ENCODE results near the gene SESTD1.

Gene SESTD1

DNA sequence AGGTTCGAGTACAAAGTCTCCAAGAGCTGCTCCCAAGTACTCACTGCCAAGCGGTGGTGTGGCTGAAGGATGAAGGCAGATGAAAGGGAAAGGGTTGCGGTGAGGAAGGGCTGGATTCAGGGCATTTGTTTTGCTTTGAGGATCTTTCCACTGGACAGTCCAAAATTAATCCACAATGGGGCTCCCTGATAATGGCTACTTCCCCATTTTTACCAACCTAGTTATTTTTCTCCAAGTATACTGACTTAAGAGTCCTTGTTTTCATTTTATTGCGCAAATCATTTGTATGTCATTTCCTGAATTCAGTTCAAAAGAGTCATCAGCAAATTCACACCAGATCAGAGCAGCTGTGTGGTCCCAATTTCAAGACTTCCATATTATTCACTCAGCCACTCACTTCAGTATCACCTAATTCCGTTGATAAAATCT is 464 bp upstream of the SESTD1 start:
- Histone ChIP-seq H3K36me3 (ENCODE audit: control insufficient read depth, insufficient read depth, low read length) (no peaks in the 10 kb centered on the region), H3K27me3 (replicated peaks; ENCODE audit: control insufficient read depth, insufficient read depth, low read length) (no peaks in the 10 kb centered on the region), H3K4me3 (replicated peaks; ENCODE audit: low read depth, low read length) (peak overlapping the region; percentile 89)
- no peak for DNase-seq (ENCODE audit: extremely low read depth, insufficient read length)
- TF ChIP-seq, protein P1, sequence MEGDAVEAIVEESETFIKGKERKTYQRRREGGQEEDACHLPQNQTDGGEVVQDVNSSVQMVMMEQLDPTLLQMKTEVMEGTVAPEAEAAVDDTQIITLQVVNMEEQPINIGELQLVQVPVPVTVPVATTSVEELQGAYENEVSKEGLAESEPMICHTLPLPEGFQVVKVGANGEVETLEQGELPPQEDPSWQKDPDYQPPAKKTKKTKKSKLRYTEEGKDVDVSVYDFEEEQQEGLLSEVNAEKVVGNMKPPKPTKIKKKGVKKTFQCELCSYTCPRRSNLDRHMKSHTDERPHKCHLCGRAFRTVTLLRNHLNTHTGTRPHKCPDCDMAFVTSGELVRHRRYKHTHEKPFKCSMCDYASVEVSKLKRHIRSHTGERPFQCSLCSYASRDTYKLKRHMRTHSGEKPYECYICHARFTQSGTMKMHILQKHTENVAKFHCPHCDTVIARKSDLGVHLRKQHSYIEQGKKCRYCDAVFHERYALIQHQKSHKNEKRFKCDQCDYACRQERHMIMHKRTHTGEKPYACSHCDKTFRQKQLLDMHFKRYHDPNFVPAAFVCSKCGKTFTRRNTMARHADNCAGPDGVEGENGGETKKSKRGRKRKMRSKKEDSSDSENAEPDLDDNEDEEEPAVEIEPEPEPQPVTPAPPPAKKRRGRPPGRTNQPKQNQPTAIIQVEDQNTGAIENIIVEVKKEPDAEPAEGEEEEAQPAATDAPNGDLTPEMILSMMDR (IDR thresholded peaks at IDR 0.05; ENCODE audit: insufficient read depth, low read length, poor library complexity, severe bottlenecking): no peak

DNA sequence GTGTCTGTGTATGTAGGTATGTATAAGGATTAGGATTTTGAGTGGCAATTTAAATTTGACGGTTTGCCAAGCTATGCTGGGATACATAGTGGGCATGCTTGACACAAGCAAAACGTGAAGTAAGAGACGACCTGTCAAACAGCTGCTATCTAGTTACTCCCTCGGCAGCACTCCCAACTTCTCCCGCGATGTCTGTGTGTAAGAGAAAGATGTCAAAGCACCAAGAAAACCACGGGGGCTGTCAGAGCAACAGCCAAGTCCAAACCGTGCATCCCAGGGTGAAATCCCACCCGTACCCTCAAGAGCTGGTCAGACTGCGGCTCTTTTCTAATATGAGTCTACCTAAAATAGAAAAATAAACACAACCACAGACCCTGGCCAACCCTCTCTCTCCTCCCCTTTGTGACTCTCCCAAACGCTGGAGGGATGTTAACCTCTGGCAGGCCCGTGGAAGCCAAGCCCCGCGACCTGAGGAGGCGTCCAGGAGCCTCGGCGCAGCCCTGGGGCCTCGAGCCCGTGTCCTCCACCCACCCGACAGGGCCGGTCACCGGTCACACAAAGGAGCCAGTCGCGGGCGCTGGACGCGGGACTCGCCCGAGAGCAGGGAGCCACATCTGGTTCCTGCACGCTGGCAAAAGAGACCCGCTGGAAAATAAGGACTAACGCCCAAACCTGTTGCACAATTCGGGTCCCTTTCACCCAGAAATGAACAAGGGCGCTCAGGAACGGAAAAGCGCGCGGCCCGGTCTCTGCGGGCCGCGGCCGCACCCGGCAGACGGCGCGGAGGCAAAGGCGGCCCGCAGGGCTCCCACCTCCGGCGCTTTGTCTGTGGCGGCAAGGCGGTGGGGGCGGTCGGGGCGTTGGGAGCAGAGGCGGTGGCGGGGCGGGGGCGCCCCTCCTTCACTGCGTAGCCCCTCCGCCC is 925 bp downstream of the SESTD1 start:
- H3K36me3 ChIP-seq (ENCODE audit: control insufficient read depth, insufficient read depth, low read length): no peaks in the 10 kb centered on the region
- TF ChIP-seq, protein P1 (IDR thresholded peaks at IDR 0.05; ENCODE audit: insufficient read depth, low read length, poor library complexity, severe bottlenecking): no peak
- peak; percentile 65 for DNase-seq (ENCODE audit: extremely low read depth, insufficient read length)
- H3K4me3 ChIP-seq (replicated peaks; ENCODE audit: low read depth, low read length): peak overlapping the region; percentile 89
- H3K27me3 ChIP-seq (replicated peaks; ENCODE audit: control insufficient read depth, insufficient read depth, low read length): no peaks in the 10 kb centered on the region

DNA sequence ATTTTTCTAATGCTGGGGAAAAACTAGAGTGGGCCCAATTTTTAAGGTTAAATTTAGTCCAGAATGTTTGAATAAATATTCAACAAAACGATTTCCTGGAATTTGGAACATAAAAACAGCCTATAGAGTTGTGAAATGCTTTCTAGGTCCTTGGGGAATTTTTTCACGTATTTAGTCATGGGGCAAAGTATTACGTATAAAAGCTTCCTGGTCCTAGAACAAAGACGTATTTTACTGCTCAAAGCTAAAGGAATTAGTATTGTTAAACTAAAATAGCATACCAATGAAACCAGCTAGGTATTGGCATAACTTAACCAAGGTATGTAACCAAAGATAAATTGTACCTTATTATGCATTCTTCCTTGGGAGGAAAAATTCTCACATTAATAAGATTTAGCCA is 1.6 kb downstream of the SESTD1 start:
- Histone ChIP-seq H3K36me3 (ENCODE audit: control insufficient read depth, insufficient read depth, low read length) (no peaks in the 10 kb centered on the region), H3K4me3 (replicated peaks; ENCODE audit: low read depth, low read length) (peak overlapping the region; percentile 89), H3K27me3 (replicated peaks; ENCODE audit: control insufficient read depth, insufficient read depth, low read length) (no peaks in the 10 kb centered on the region)
- TF ChIP-seq, protein P1 (IDR thresholded peaks at IDR 0.05; ENCODE audit: insufficient read depth, low read length, poor library complexity, severe bottlenecking): no peak
- DNase-seq (ENCODE audit: extremely low read depth, insufficient read length): no peak

DNA sequence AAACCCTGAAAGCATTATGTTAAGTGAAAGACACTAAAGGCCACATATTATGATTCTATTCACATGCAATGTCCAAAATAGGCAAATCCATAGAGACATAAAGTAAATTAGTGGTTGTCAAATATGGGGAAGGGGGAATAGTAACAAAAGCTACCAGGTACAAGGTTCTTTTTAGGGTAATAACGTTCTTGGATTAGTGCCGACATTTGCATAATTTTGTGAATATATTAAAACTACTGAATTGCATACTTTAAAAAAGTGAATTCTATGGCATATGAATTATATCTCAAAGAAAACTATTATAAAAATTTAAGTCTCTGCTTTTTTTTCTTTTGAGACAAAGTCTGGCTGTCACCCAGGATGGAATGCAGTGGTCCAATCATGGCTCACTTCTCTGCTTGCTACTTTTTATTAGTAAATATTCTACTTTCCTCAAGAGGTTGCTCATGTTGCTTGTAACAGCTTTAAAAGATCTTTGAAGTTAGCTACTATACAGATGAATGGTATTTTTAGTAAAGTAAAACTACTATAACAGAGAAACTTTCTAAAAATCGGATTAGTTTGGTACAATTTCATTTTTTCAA is 2.5 kb downstream of the SESTD1 start:
- Histone ChIP-seq H3K27me3 (replicated peaks; ENCODE audit: control insufficient read depth, insufficient read depth, low read length) (no peaks in the 10 kb centered on the region), H3K4me3 (replicated peaks; ENCODE audit: low read depth, low read length) (no peak overlapping the region), H3K36me3 (ENCODE audit: control insufficient read depth, insufficient read depth, low read length) (no peaks in the 10 kb centered on the region)
- TF ChIP-seq, protein P1 (IDR thresholded peaks at IDR 0.05; ENCODE audit: insufficient read depth, low read length, poor library complexity, severe bottlenecking): no peak
- no peak for DNase-seq (ENCODE audit: extremely low read depth, insufficient read length)

DNA sequence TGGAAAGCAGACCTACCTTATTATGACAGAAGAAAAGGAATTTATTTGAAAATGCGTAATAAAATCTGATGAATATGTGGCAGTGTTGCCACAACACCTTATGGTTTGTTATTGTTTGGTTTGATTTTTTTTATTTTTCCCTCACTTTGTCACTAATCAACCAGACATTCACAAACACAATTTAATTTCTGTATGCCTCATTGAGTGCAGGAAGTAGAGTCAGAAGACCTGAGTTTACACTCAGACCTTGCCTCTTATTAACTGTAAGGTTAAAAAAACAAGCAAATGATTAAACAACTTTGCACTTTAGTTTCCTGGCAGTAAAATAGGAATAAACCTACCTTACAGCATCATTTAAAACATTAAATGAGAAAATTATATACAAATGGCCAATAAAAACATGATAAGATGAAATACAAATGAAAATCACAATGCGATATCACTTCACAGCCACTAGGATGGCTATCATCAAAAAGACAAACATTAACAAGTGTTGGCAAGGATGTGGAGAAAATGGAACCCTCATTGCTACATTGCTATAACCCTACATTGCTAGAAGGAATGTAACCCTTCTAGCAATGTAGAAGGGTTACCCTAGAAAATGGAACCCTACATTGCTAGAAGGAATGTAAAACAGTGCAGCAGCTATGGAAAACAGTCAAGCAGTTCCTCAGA is 3.3 kb downstream of the SESTD1 start:
- TF ChIP-seq, protein P1 (IDR thresholded peaks at IDR 0.05; ENCODE audit: insufficient read depth, low read length, poor library complexity, severe bottlenecking): no peak
- H3K36me3 ChIP-seq (ENCODE audit: control insufficient read depth, insufficient read depth, low read length): no peaks in the 10 kb centered on the region
- DNase-seq (ENCODE audit: extremely low read depth, insufficient read length): no peak
- no peaks in the 10 kb centered on the region for H3K27me3 ChIP-seq (replicated peaks; ENCODE audit: control insufficient read depth, insufficient read depth, low read length)
- H3K4me3 ChIP-seq (replicated peaks; ENCODE audit: low read depth, low read length): no peak overlapping the region
